ENCODE measurements around the gene SLC2A13.
"Not testable (repeated sequence)": the region's sequence is repeated elsewhere in the genome, so short reads cannot be mapped to it uniquely, and the experiment has no call there.

Gene SLC2A13

DNA sequence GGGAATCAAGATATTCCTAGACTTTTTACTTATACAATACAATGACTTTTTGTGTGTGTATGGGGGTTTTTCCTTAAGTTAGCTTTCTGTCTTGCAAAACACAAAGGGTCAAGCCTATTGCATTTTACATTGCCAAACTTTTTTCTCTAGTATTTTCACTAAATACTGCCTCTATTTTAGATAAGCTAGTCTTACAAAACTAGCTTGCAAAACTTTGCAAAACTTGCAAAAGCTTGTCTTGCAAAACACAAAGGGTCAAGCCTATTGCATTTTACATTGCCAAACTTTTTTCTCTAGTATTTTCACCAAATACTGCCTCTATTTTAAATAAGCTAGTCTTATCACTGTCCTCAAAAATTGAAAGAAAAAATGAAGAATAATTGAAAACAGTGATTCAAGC lies 183.3 kb downstream of the SLC2A13 start:
- FAIRE-seq = not testable (repeated sequence)

DNA sequence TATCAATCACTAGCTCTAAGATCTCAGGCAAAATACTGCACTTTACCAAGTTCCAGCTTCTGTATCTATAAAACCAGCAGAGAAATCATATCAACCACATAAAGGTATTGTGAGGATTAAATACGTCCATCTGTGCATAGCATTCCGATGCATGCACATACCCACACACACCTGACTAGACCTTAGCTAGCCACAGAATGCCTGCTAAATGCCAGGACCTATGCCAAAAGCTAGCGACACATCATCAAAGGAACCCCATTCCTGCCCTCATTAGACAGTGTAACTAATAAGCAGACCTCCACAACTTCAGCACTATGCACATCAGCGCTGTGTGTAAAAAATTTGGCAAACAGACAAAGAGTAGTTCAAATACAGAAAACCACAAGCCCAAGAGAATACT lies 185.2 kb downstream of the SLC2A13 start:
- FAIRE-seq = no peak

DNA sequence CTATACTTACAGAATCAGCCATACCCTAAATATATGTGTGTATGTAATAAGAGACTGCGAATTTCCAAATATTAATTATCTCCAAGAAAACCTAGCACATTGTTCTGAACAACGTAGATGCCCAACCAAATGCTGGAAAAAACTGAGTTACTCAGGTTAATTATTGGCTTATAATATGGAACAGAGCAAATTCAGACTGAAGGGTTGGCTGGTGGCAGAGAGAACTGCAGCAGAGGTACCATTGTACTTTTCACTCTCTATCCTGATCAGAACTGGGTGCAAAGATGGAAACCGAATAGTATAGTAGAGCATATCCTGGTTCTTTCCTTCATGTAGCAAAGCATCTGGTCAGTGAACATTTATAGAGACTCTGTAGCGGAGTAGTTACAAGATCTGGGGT lies 185.7 kb downstream of the SLC2A13 start:
- FAIRE-seq = no peak

DNA sequence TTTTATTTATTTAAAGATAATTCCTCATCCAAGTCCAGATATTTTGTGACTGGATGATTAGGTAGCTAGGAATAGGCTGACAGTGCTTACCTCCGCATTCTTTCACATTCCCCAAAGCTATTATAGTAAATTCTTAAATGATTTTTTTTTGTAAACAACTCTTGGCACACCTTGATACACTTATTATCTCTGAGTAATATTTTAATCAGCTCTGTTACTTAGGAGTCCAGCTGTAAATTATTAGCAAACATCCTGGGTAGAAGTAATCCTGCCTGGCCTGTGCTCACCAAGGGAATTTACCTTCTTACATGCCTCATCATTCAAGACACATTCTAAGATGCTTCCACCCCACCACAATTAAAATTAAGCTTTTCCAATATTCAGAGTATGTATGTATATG lies 186.1 kb downstream of the SLC2A13 start:
- FAIRE-seq = no peak

DNA sequence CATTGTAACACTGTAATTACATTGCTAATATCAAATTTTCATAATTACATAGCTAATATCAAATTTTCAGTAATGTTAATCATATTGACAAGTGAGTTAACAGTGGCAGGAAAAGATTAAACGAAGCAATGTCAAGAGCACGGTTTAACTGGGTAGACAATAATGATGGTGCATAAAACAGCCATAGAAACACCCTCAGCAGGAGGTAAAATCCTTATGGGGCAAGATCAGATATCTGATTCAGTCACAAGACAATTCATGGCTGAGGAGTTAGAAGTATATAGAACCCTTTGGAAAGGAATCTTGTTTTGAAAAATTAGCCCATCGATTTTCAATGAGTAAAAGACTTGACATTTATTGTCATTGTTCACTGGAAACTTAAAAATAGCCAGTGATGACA lies 190.6 kb downstream of the SLC2A13 start:
- FAIRE-seq = no peak

DNA sequence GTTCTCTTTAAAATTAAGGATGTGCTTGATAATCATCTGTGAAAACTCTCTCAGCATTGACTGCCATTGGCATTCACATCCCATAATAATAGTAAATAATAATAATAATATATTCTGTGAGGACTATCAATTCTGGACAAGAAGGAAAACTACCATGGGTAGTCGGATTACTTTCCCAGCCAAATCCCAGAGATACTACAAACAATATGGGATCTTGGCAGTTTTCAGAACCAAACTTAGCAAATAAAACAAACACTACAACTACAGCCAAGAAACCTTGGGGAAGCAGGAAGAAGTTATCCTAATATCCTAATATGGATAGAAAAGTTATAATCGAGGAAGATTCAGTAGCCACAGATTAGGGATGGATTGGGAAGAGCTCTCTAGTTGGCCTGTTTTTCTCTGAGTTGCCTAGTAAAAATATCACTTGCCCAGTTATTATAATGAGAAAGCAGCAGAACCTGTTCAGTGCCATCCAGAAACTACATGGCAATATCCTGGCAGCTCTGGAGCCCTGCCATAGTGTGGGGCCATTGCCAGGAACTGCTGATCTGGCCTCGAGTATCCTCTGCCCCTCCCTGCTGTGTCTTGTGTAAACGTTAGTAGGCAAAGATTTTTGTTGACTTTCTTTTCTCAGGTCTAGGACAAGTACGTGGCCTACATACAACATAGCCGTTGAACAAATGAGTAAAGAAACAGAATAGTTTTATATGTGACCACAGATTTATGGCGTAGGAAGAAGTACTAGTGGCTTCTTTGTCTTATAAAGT lies 193.5 kb downstream of the SLC2A13 start:
- no peak for FAIRE-seq

DNA sequence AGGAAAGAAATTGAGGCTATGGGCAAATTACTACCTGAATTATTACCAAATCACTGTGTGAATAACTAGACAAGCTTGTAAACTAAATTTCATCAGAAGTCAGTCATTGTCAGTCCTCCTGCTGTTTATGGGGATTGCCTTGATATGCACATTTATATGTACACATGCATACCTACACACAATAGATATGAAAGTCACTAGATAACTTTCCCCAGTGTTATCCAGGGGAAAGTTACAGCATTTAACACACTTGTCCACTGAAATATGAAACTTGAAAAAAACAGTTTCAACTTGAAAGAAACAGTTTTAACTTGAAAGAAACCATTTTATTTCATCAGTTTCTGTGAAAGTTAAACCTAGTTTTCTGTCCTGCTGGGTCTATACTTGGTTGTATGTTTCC lies 199.6 kb downstream of the SLC2A13 start:
- FAIRE-seq = no peak

DNA sequence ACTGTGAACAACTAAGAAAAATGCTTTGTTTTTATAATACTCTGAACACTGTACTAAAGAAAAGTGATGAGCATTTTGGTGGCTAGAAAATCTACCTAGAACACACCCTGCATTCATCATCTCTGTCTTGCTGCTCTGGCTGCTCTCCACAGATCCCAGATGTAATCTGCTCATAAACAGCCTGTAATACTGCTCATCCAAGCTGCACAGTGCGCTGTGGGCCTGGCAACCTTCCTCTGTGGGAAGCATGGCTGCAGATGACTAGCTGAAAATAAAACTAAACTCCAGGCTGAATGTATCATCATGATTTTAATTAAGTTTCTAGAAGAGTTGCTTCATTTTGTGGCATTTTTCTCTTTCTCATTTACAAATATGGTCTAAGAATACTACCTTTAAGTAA lies 200.7 kb downstream of the SLC2A13 start:
- FAIRE-seq = no peak

DNA sequence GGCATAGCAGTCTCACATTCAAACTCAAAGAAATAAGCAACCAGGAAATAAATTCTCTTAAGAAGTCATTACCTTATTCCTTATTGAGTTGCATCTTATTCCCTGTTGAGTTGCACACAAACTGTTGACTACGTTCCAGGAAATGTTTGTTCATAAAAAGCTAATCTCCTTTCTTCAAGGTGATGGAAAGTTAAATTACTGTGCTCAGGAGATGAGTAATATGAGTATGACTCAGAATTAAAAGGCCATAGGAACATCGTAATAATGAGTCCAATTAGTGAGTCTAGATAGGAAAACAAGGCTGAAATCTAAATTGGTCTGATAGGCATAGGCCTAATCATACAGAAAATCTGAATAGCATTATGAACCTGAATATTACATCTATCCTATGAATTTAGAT lies 203.1 kb downstream of the SLC2A13 start:
- FAIRE-seq = no peak

DNA sequence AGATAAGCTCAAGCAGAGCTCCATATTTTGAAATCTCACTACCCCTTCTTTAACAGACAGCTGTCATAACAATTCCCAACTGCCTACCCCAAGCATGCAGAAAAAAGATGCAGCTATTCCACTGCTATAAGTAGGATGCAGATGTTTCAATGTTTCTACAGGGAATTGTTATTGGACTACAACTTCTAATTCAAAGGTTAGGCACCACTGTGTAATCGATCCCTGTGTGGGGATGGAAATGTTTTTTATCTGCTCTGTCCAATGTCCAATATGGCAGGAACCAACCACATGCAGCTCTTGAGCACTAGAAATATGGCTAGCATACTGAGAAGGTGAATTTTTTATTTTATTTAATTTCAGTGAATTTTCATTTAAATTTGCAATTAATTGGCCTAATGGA lies 208.6 kb downstream of the SLC2A13 start:
- no peak for FAIRE-seq

DNA sequence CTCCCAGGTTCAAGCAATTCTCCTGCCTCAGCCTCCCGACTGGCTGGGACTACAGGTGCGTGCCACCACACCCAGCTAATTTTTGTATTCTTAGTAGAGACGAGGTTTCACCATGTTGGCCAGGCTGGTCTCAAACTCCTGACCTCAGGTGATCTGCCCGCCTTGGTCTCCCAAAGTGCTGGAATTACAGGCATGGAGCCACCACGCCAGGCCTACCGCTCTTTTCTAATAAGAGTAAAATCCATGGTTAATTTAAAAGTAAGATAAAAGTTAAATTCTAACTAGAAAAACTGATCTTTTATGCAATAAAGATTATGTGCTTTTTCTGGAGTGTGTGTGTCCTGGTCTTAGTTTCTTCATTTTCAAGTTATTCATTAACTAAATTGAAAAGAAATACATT lies 212.5 kb downstream of the SLC2A13 start:
- not testable (repeated sequence) for FAIRE-seq

DNA sequence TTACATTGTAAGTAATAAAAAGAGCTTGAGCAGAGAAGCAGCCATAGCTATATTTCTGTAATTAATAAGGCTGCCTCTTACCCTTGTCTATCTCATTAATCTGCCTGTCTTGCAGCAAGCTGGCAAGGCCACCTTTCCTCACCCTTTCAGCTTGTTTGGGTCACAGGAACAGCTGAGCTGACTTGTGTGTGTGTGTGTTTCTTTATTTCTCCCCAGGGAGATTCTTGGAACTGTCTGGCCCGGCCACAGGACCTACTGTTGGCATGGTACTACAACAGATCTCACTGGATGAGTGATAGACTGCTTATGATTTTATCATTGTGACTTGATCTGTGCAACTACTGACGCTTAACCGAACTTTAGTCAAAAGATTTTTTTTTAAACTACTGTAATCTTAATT lies 213.7 kb downstream of the SLC2A13 start:
- no peak for FAIRE-seq

DNA sequence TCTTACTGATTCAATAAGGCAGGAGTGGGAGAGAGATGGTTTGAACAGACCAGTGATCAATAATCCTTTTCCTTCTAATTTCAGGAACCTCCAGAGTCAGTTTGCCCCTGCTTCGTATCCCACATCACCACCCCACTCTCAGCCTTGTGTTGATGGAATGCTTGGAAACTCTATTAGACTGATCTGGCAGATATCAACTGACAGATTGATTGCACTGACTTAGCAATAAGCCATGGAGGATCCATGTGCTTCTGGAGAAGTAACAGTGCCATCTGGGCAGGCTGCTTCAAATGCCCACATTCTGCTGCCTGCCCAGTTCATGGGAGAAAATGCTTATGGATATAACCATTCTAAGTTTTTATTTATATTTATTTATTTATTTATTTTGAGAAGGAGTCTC lies 218.0 kb downstream of the SLC2A13 start:
- FAIRE-seq = no peak

DNA sequence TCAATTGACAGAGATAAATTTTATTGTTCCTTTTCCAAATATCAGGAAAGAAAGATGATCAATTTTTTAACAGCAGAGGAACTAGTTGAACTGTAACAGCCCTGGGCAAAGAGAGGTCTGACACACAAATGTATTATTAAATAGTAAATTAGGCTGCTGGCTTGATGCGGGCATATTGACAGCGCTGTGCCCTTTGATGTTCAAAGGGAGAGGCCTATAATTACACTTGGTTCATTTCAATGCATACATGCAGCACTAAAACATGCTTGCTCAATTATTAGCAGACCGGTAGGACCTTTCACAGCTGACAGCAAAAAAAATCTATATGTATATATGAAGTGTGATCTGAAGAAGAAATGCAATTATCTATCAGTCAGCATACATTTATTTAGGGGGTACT lies 219.8 kb downstream of the SLC2A13 start:
- no peak for FAIRE-seq

DNA sequence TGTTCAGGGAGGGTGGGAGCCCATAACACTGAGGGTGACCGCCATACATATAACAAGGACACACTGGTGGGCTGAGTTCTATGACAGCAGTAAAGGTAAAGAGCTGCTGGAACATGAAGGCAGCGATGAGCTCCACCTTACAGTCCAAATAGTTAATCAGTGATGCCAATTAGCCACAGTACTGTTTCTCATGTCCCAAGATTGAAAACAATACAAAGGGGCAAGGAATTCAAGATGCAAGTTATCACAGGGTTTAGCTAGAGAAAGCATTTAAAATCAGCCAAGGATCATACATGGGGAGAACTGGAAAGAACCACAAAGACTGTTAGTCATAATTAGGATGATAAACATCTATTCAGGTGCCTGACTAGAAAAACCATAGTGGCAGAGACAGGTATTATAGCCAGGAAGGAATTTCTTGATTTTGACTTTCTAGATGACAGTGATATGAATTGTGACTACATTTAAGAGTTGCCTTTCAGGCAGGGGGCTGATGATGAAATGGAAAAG lies 221.2 kb downstream of the SLC2A13 start:
- FAIRE-seq = no peak

DNA sequence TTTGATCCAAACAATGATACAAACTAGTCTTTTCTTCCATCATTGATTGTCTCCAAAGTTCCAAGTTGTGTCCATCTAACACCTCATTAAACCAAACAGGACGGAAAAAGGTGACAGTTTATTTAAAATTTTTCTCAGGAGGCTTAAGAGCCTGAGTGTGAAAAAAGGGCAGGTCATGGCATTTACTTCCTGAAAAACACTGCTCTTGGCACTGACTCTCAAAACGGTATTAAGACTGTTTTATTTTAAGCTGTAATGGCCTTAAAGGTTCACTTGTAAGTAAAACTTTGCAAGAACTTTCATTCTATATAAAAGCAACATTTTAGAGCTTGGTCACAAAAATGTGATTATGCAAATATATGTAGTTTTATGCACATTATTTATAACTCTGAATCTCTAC lies 222.5 kb downstream of the SLC2A13 start:
- no peak for FAIRE-seq

DNA sequence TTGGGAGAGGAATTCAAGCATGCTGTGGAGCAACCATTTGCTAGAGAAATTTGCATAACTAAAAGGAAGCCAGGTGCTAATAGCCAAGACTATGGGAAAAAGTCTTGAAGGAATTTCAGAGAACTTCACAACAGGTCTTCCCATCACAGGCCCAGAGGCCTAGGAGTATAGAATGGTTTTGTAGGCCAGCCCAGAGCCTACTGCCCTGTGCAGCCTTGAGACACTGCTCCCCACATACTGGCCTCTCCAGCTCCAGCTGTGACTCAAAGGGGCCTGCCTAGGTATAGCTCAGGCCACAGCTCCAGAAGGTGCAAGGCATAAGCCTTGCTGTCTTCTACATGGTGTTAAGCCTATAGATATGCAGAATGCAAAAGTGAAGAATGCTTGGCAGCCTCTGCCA lies 227.1 kb downstream of the SLC2A13 start:
- FAIRE-seq = no peak

DNA sequence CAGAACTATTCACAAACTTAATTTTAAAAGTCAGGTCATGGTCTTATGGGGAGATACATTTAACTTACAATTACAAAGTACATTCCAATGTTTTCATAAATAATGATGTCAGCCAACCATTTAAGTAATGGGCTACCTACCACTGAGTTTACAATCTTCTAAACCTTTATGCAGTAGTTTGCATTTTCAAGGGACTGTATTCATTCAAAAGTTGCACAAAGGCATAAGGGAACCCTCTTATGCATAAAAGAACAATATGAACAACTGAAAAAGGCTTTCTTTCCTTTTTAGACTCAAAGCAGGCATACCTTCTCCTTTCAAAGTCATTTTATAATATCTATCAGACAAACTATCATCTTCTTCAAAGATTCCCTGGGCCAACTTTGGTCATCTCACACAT lies 230.2 kb downstream of the SLC2A13 start:
- FAIRE-seq = no peak

DNA sequence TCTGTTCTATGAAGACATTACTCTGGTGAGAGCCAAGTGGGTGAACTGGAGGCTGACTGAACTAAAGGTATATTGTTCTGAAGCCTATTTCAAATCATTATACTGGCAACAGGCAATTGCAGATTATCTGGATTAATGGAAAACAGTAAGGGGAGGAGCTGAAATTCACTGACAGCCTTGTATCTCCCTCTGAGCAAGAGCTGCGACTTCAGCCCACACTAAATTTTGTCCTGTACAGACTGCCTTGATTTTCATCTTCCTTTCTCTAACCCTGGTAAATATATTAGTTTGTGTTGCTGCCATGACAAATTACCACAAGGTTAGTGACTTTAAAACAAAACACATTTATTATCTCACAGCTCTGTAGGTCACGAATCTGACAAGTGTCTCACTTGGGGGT lies 231.1 kb downstream of the SLC2A13 start:
- no peak for FAIRE-seq

DNA sequence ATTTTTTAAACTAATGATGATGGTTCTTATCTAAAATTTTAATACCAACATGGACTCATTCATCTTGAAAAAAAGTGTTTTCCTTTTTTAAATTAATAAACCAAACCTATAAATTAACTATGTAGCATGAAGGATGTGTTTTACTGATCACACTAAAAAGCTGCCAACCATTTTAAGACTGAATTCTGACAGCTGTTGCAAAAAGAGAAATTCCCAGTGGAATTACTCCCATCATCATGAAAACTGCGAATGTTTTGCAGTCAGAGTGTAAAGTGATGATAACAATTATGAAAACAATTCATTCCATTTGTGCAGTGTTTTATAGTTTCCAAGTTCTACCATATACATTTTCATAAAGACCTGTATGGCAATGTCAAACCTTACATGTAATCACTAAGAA lies 232.8 kb downstream of the SLC2A13 start:
- no peak for FAIRE-seq

DNA sequence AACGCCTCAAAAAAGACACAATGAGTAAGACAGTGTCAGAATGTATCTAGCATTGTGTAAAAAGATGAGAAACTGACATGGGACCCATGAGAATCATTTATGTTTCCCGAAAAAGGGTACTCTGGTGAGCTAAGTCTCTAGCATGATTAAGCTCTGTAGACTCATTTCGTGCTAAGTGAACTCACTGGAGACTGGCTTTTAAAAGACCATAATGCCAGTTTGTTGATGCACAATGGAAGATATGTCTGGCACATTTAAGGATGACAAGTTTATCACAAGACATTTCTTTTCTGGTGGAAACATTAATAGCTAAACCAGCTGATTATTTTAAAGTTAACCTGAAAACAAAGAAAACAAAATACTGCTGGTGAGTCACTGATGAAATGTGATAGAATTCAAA lies 233.5 kb downstream of the SLC2A13 start:
- no peak for FAIRE-seq

DNA sequence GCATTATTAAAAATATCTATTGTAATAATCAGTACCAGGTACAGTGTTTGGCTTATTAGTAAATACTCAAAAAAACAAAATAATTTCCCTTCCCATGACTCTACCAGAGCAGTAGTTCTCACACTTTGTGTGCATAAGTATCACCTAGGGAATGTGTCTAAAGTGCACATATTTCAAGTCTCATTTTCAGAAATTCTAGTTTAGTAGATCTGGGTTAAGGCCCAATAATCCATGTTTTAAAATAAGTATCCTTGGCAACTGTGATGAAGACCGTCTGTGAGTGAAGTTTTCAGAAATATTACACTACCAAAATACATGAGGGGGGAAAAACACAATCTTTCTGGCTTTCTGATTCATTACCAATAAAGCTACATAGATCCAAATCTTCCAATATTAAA lies 237.6 kb downstream of the SLC2A13 start:
- no peak for FAIRE-seq

DNA sequence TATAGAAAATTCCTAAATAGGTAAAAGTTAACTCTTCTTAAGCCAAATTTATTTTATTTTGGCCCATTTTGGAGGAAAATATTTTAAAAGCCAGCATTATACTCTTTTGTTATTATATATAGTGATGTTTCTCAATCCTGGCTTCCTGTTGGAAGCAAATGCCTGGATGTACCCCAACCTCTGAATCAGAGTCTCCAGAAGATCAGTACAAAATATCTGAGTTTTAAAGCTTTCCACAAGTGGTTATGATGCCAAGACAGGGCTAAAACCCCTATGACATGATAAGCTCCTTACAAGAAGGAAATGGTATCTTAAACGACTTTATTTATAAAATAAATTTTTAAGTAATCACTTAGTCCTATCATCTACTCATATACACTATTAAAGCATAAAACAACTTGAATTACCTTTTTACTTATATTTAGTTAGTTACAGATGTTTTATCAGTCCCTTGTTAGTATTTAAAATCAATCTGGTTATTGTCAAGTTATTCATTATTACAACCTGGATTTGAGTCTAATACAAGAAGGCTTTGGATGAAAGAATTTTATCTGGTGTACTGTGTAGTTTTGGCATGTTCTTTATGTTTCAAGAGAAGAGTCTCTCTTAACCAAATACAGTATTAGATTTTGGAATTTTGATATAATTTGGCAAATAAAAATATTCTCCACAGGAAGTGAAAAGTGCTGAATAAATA lies 238.1 kb downstream of the SLC2A13 start:
- FAIRE-seq = no peak

DNA sequence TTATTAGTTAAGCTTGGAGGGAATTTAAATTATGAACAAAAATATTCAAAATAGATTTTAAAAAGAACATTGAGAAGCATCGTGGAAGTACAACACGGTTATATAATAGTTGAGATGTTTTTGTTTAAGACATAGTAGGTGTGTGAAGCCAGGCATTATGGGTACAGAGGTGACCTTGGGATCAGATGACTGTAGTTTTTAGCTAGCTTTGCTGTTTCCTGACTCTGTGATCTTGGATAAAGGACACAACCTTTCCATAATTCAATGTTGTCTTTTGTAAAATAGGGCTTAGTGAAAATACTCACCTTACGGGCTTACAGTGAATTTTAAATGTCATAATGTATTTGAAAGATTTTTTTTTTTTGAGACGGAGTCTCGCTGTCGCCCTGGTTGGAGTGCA lies 239.7 kb downstream of the SLC2A13 start:
- no peak for FAIRE-seq

DNA sequence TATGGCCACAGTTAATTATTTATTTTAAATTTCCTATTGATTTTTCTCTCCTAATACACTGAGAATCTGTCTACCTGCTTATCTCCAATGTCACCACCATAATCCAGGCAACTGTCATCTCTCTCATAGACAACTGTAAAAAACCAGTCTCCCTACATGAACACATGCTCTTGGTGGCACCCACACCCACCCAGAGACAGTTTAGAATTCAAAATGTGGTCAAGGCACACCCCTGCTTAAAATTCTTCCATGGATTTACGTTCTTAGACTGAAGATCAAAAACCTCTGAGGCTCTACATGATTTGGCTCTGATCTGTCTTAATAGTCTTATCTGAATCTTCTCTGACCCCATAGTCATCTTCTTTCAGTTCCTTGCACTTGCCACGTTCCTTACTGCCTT lies 245.2 kb downstream of the SLC2A13 start:
- no peak for FAIRE-seq
